ENCODE data around the gene PSME3. TPM values are rescaled to one million over a fixed set of nuclear protein-coding genes. Genes with fewer than 3 reads are reported as not detected.

Gene PSME3, protein sequence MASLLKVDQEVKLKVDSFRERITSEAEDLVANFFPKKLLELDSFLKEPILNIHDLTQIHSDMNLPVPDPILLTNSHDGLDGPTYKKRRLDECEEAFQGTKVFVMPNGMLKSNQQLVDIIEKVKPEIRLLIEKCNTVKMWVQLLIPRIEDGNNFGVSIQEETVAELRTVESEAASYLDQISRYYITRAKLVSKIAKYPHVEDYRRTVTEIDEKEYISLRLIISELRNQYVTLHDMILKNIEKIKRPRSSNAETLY
- 77.8 and 137 TPM in 2 replicates for total RNA-seq

DNA sequence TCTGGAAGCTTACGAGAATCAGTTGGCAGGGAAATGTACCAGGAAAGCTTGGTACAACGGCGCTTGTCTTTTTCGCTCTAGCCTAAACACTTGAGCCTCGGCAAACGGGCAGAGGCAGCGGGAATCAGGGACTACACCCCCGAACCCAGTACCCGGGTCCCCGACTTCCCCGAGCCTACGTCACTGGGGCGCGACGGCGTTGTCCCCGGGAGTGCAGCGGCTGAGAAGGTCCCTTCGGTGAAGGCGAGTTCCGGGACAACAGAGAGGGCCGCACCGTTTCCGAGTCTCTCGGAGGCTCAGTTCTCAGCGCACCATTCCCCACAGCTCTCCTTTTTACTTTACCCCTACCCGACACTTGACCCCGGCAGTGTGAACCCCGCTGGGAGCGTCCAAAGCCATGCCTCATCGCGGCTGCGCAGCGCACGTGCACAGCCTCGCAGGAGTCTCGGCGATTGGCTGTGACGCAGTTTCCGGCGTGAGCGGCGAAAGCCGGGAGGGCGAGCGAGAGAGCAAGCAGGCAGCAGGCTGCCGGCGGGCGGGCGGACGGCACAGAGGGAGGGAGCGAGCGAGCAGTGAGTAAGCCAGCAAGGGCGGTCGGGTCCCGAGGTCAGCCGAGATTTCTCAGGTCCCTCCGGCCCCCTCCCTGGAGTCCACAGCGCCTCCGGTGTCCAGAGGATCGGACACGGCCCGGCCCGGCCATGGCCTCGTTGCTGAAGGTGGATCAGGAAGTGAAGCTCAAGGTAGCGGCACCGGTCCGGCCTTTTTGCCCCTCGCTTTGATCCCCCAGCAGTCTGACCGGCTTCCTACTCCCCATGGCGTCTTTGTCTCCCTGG is at the start of gene PSME3:
Gene PSME3 (plus strand): TSS at position 464 of the 833 bp plus-strand sequence. CDS start 235 bp downstream, at position 699.

DNA sequence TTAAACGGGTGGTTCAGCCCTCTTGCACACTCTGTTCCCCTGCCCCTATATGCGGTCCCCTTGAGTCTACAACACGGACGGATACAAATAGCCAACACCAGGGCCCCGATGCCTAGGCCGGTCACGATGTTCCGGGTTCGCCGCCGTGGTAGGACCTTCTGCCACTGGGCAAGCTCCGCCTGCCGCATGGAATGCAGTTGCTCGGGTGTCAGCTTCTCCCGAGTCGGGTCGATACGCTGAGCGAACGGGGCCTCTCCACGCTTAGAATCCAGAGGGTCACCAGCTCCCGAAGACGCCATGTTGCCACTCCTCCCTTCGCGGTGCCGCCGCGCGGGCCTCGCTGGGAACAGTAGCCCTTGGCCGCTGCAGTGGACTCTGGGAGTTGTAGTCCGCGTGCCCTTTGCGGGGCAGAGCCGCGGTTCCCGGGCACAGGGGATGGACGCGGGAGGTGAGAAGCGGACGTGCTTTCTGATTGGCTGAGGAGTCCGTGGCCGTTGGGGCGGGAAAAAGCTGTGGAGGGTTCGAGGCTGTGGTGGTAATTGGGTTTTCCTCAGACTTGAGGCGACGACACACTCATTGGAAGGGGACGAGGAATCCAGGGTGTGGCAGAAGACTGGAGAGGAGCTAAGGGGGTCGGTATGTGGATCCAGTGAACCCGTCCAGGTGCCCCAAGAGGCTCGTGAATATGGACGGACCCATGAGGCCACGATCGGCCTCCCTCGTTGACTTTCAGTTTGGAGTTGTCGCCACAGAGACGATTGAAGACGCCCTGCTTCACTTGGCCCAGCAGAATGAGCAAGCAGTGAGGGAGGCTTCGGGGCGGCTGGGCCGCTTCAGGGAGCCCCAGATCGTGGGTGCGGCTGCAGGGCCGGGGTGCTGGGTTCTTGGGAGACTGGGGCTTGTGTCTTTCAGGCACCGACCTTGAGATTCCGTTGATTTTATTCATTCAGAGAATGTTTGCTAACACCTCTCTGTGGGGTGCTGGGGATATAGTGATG is 34.5 kb upstream of the PSME3 start, which contains the start of the genes CNTD1 and COA3:
Gene CNTD1 (plus strand): TSS at position 479 of the 998 bp plus-strand sequence. CDS start 207 bp downstream, at position 686.
Gene COA3 (minus strand): TSS at position 322 of the 998 bp plus-strand sequence. CDS start 23 bp downstream, at position 299.

DNA sequence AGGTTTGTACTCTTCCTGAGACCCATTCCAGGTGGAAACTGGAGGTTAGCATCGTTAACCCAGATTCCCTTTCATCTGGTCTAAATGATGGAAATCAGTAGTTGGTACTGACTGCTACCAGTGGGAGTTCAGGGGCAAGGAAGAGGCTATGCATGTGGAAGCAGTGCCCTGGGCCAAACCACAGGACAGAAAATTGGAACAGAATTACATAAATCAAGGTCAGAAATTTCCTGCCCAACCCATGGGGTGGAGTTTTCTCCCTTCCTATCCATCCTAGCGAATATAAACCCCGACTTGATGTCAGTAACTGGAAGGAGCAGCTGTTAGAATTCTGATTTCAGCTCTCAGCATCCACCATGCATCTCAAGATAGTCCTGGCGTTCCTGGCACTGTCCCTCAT is 11.1 kb downstream of the PSME3 start, which contains the start of gene AOC2:
Gene AOC2 (plus strand): TSS at position 310 of the 400 bp plus-strand sequence. CDS start 47 bp downstream, at position 357.

DNA sequence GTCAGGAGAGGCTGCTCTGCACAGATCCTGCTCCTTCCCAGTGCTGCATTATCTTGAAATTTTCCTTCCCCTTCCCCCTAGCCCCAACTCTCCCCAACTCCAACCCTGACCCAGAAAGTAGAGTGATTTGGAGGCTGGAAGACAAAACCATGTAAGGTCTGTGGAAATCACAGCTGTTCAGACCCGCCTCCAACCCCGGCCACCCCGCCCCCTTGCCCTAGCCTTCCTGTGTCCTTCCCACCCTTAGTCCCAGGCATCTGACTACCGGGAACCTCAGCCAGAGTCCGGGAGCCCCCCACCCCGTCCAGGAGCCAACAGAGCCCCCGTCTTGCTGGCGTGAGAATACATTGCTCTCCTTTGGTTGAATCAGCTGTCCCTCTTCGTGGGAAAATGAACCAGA is 17.8 kb downstream of the PSME3 start, which contains the start of gene AOC3:
Gene AOC3 (plus strand): TSS at position 246 of the 400 bp plus-strand sequence. CDS start 145 bp downstream, at position 391.

Other genes with a start within 250 kb of the PSME3 start
- gene RETREG3, start 224.0 kb upstream of the PSME3 start, total RNA-seq: 40.9 and 65.5 TPM in 2 replicates
- 56.2 and 201 TPM in 2 replicates for gene TUBG1, start 223.7 kb upstream of the PSME3 start, total RNA-seq
- 17.1 and 18.9 TPM in 2 replicates for gene TUBG2, start 174.1 kb upstream of the PSME3 start, total RNA-seq
- 15.8 and 22.2 TPM in 2 replicates for gene PLEKHH3, start 156.4 kb upstream of the PSME3 start, total RNA-seq
- gene CCR10, start 151.6 kb upstream of the PSME3 start, total RNA-seq: 5.4 and 13.8 TPM in 2 replicates
- gene CNTNAP1, start 150.9 kb upstream of the PSME3 start, total RNA-seq: 9.8 and 15.8 TPM in 2 replicates
- gene EZH1, start 88.4 kb upstream of the PSME3 start, total RNA-seq: 5.2 and 15.0 TPM in 2 replicates
- gene RAMP2, start 72.2 kb upstream of the PSME3 start, total RNA-seq: 5.1 TPM in 2 replicates
- 123 and 129 TPM in 2 replicates for gene VPS25, start 59.9 kb upstream of the PSME3 start, total RNA-seq
- gene WNK4, start 52.8 kb upstream of the PSME3 start, total RNA-seq: 4.8 and 6.7 TPM in 2 replicates
- gene COA3, start 34.7 kb upstream of the PSME3 start, total RNA-seq: 73.0 and 80.6 TPM in 2 replicates
- not detected in 2 replicates for gene CNTD1, start 34.5 kb upstream of the PSME3 start, total RNA-seq
- 103 and 170 TPM in 2 replicates for gene BECN1, start 9.1 kb upstream of the PSME3 start, total RNA-seq
- 0.65 and 0.89 TPM in 2 replicates for gene AOC2, start 11.2 kb downstream of the PSME3 start, total RNA-seq
- gene AOC3, start 17.8 kb downstream of the PSME3 start, total RNA-seq: 0.38 TPM in 1 of 2 replicates, not detected in the other
- gene G6PC1, start 67.4 kb downstream of the PSME3 start, total RNA-seq: not detected in 2 replicates
- gene AARSD1, start 131.1 kb downstream of the PSME3 start, total RNA-seq: 22.8 and 30.0 TPM in 2 replicates
- gene PTGES3L, start 146.7 kb downstream of the PSME3 start, total RNA-seq: 1.3 and 2.9 TPM in 2 replicates
- 6.4 and 9.0 TPM in 2 replicates for gene RUNDC1, start 147.2 kb downstream of the PSME3 start, total RNA-seq
- 1,263 and 1,290 TPM in 2 replicates for gene RPL27, start 165.0 kb downstream of the PSME3 start, total RNA-seq
- 14.8 and 42.2 TPM in 2 replicates for gene IFI35, start 173.4 kb downstream of the PSME3 start, total RNA-seq
- gene VAT1, start 189.0 kb downstream of the PSME3 start, total RNA-seq: 162 and 328 TPM in 2 replicates
- 0.33 and 1.0 TPM in 2 replicates for gene RND2, start 191.8 kb downstream of the PSME3 start, total RNA-seq